GM23338 (cell line): ENCODE data around the gene HSF4. TPM values are rescaled to one million over a fixed set of nuclear protein-coding genes. Genes with fewer than 3 reads are reported as not detected.

Experiments used
- ATAC-seq: fragments of 200-7000 bp; cut with Tn5 transposase; 3 replicates; pipeline ENCODE4 v1.9.1; 2020
- DNase-seq: peaks from one replicate; pipeline ENCODE4 v3.0.0-alpha.2; 2015; ENCODE audit warnings: low spot score
- H2AFZ ChIP-seq: fragments of 200-600 bp; sonication (generic); 2 replicates; pipeline ENCODE4 v1.8.0; 2016; ENCODE audit warnings: antibody characterized with exemption, mild to moderate bottlenecking, moderate library complexity
- H3F3A ChIP-seq: fragments of 200-600 bp; sonication (generic); replicated peaks from 2 replicates; pipeline ENCODE4 v1.8.0; 2017; ENCODE audit warnings: antibody characterized with exemption, mixed run types, low read depth
- H3K27ac ChIP-seq: fragments of 200-600 bp; sonication (generic); 2 replicates; pipeline ENCODE4 v1.6.1; 2016; ENCODE audit warnings: low read depth
- H3K27me3 ChIP-seq: fragments of 200-600 bp; sonication (generic); 2 replicates; pipeline ENCODE4 v1.8.0; 2016; ENCODE audit warnings: mild to moderate bottlenecking, mixed run types, moderate library complexity; ENCODE audit not compliant: insufficient read depth
- H3K36me3 ChIP-seq: fragments of 200-600 bp; sonication (generic); 2 replicates; pipeline ENCODE4 v1.8.0; 2016; ENCODE audit warnings: mild to moderate bottlenecking; ENCODE audit not compliant: insufficient read depth
- H3K4me1 ChIP-seq: fragments of 200-600 bp; sonication (generic); 2 replicates; pipeline ENCODE4 v1.8.0; 2016; ENCODE audit warnings: mild to moderate bottlenecking, moderate library complexity; ENCODE audit not compliant: insufficient read depth
- H3K4me2 ChIP-seq: fragments of 200-600 bp; sonication (generic); 2 replicates; pipeline ENCODE4 v1.7.1; 2017; ENCODE audit warnings: mixed run types
- H3K4me3 ChIP-seq: fragments of 200-600 bp; sonication (generic); 2 replicates; pipeline ENCODE4 v1.6.1; 2016; ENCODE audit warnings: mixed run types
- H3K79me2 ChIP-seq: fragments of 200-600 bp; sonication (generic); replicated peaks from 2 replicates; pipeline ENCODE4 v1.8.0; 2017; ENCODE audit warnings: mild to moderate bottlenecking; ENCODE audit not compliant: insufficient read depth
- H3K9me2 ChIP-seq: fragments of 200-600 bp; sonication (generic); 2 replicates; pipeline ENCODE4 v1.8.0; 2017; ENCODE audit not compliant: insufficient read depth
- H4K20me1 ChIP-seq: fragments of 200-600 bp; sonication (generic); replicated peaks from 2 replicates; pipeline ENCODE4 v1.8.0; 2017; ENCODE audit warnings: mild to moderate bottlenecking; ENCODE audit not compliant: insufficient read depth
- H3K27ac Mint-ChIP-seq: 2 replicates; pipeline ENCODE4 v1.8.0; 2020; ENCODE audit warnings: inconsistent platforms, mild to moderate bottlenecking, moderate library complexity, mixed read lengths
- H3K27me3 Mint-ChIP-seq: 3 replicates; pipeline ENCODE4 v1.8.0; 2022; ENCODE audit warnings: low read depth, mild to moderate bottlenecking, moderate library complexity, mixed read lengths, inconsistent platforms; ENCODE audit not compliant: insufficient read depth, poor library complexity
- H3K36me3 Mint-ChIP-seq: 3 replicates; pipeline ENCODE4 v1.8.0; 2021; ENCODE audit warnings: low read depth, mild to moderate bottlenecking, inconsistent platforms, moderate library complexity, mixed read lengths
- H3K4me1 Mint-ChIP-seq: 3 replicates; pipeline ENCODE4 v1.8.0; 2020; ENCODE audit warnings: mild to moderate bottlenecking, inconsistent platforms, mixed read lengths
- H3K4me3 Mint-ChIP-seq: 3 replicates; pipeline ENCODE4 v1.8.0; 2021; ENCODE audit warnings: moderate library complexity, mild to moderate bottlenecking, inconsistent platforms, mixed read lengths
- H3K9me3 Mint-ChIP-seq: 3 replicates; pipeline ENCODE4 v1.8.0; 2020; ENCODE audit warnings: moderate library complexity, mild to moderate bottlenecking, inconsistent platforms, mixed read lengths
- CREB1 ChIP-seq: fragments of 250-450 bp; sonication (Bioruptor Pico); IDR thresholded peaks from 2 replicates; pipeline ENCODE4 v1.5.0; 2020; ENCODE audit warnings: low read depth, mild to moderate bottlenecking, moderate library complexity
- CTCF ChIP-seq, 2 experiments: fragments of 200-600 bp in 1 of 2; sonication (generic) in 1 of 2; conservative IDR thresholded peaks; 2 replicates each; pipeline versions ENCODE4 v1.5.1 to v1.6.1; 2016 to 2017; ENCODE audit warnings: antibody characterized with exemption in 2 of 2, low read depth in 2 of 2, mild to moderate bottlenecking in 2 of 2, moderate library complexity in 1 of 2
- ETS1 ChIP-seq: IDR thresholded peaks from 2 replicates; pipeline ENCODE4 v1.6.1; 2016; ENCODE audit warnings: antibody characterized with exemption
- EZH2 ChIP-seq: fragments of 200-600 bp; sonication (generic); IDR thresholded peaks from one replicate; pipeline ENCODE4 v1.8.0; 2017; ENCODE audit warnings: antibody characterized with exemption, mild to moderate bottlenecking, low read depth; ENCODE audit not compliant: unreplicated experiment
- JUNB ChIP-seq: IDR thresholded peaks from one replicate; pipeline ENCODE4 v1.6.1; 2016; ENCODE audit warnings: antibody characterized with exemption; ENCODE audit not compliant: unreplicated experiment
- NANOG ChIP-seq: IDR thresholded peaks from 2 replicates; pipeline ENCODE4 v1.6.1; 2016; ENCODE audit warnings: antibody characterized with exemption, borderline replicate concordance
- POLR2AphosphoS5 ChIP-seq: IDR thresholded peaks from 2 replicates; pipeline ENCODE4 v1.6.1; 2016; ENCODE audit warnings: antibody characterized with exemption, low read depth
- ZNF114 ChIP-seq: fragments of 250-450 bp; sonication (Bioruptor Pico); IDR thresholded peaks from 2 replicates; pipeline ENCODE4 v1.5.0; 2020; ENCODE audit warnings: mild to moderate bottlenecking, moderate library complexity
- ZNF331 ChIP-seq: fragments of 250-450 bp; sonication (Bioruptor Pico); IDR thresholded peaks from 2 replicates; pipeline ENCODE4 v1.5.0; 2020; ENCODE audit warnings: low read depth, mild to moderate bottlenecking, moderate library complexity
- ZNF462 ChIP-seq: fragments of 250-450 bp; sonication (Bioruptor Pico); IDR thresholded peaks from 2 replicates; pipeline ENCODE4 v1.5.0; 2020; ENCODE audit warnings: mild to moderate bottlenecking, moderate library complexity
- polyA plus RNA-seq: library from polyadenylated mRNA; unstranded; fragments of >200 nt; fragmentation: Nextera tagmentation; extraction: Ambion mirVana; gene quantifications from 2 replicates; pipeline ENCODE4 v1.2.1, GENCODE V29; 2016
- total RNA-seq: library from RNA; depleted of rRNA; stranded (reverse); fragments of >200 nt; shearing (Covaris generic); gene quantifications from 2 replicates; pipeline ENCODE4 v1.2.3, GENCODE V29; 2014

HSF4 gene
- total and polyA plus RNA-seq, 2 experiments from 2014 or later: 0.19 to 1.3 TPM

- DNase-seq (no peak), ATAC-seq (no peak)
- Histone ChIP-seq H3K27me3 (peaks cover 28% of the 10 kb centered on the region), H2AFZ (no peak overlapping the region), H4K20me1 (peaks cover 11% of the 10 kb centered on the region), H3K79me2 (peaks cover 17% of the 10 kb centered on the region), H3K9me2 (no peaks in the 10 kb centered on the region), H3K27ac (no peak overlapping the region), H3K4me3 (no peak overlapping the region), H3F3A (0 out of 2 replicates have a peak, but pooled peaks cover 9% of the 10 kb centered on the region), H3K4me1 (peaks cover 18% of the 10 kb centered on the region; the same call in 1 of the 2 replicates), H3K36me3 (no peaks in the 10 kb centered on the region), H3K4me2 (no peak overlapping the region)
- Mint-ChIP-seq H3K4me3 (no peak overlapping the region), H3K4me1 (peaks cover 32% of the 10 kb centered on the region), H3K9me3 (no peaks in the 10 kb centered on the region; the same call in 2 of the 3 replicates), H3K36me3 (peaks cover 9% of the 10 kb centered on the region), H3K27me3 (peaks cover 32% of the 10 kb centered on the region), H3K27ac (no peak overlapping the region)
- TF ChIP-seq POLR2AphosphoS5 (no peak), NANOG (no peak), EZH2 (no peak)
Observed at GRCh38 chr16:67188798-67189197, 24.3 kb downstream of the HSF4 start.

GRCh38 chr16:67190041-67190440 is 25.5 kb downstream of the HSF4 start, which contains the start of gene EXOC3L1:
Gene EXOC3L1, minus strand, starts transcription at chr16:67190136. Its CDS starts 460 bp downstream, at chr16:67189676.
- 0 out of 2 replicates have a peak, but pooled peaks cover 6% of the 10 kb centered on the region for H3F3A ChIP-seq
- 0 out of 2 replicates have a peak, but pooled peaks cover 2% of the 10 kb centered on the region for H3K36me3 ChIP-seq
- Mint-ChIP-seq H3K36me3 (peaks cover 18% of the 10 kb centered on the region), H3K4me3 (peak within 1 kb of the TSS; percentile 58; the same call in 2 of the 3 replicates), H3K4me1 (peaks cover 33% of the 10 kb centered on the region), H3K27ac (no peak within 1 kb of the TSS; the same call in 1 of the 2 replicates), H3K9me3 (no peaks in the 10 kb centered on the region; the same call in 2 of the 3 replicates), H3K27me3 (peaks cover 24% of the 10 kb centered on the region)
- peaks cover 21% of the 10 kb centered on the region for H3K79me2 ChIP-seq
- ATAC-seq (no peak), DNase-seq (peak; percentile 42)
- no peak for TF ChIP-seq EZH2
- TF ChIP-seq ZNF114: no peak
- no peak for TF ChIP-seq POLR2AphosphoS5
- TF ChIP-seq ZNF462 (CRISPR knock-in tag): no peak
- no peak for TF ChIP-seq ETS1
- TF ChIP-seq ZNF331 (CRISPR knock-in tag): no peak
- TF ChIP-seq CTCF (conservative IDR thresholded peaks at IDR 0.05; ENCODE audit: low read depth in 2 of 2): no peak
- TF ChIP-seq JUNB: no peak
- TF ChIP-seq CREB1 (CRISPR knock-in tag): no peak
- TF ChIP-seq NANOG: no peak
- H2AFZ ChIP-seq: no peak within 1 kb of the TSS
- no peak within 1 kb of the TSS for H3K4me3 ChIP-seq
- H3K27me3 ChIP-seq: peaks cover 17% of the 10 kb centered on the region
- peaks cover 13% of the 10 kb centered on the region; the same call in 1 of the 2 replicates for H3K4me1 ChIP-seq
- H4K20me1 ChIP-seq: peaks cover 15% of the 10 kb centered on the region
- H3K9me2 ChIP-seq: no peaks in the 10 kb centered on the region
- H3K27ac ChIP-seq: no peak within 1 kb of the TSS
- no peak within 1 kb of the TSS for H3K4me2 ChIP-seq
